Left kidney (tissue), 2 donors: ENCODE data around the gene DDIAS. TPM values are rescaled to one million over a fixed set of nuclear protein-coding genes. Genes with fewer than 3 reads are reported as not detected.
"Not testable (repeated sequence)": the region's sequence is repeated elsewhere in the genome, so short reads cannot be mapped to it uniquely, and the experiment has no call there.

Source experiments
- DNase-seq: peaks from one replicate; pipeline ENCODE4 v3.0.0-alpha.2; 2013
- polyA plus RNA-seq: library from polyadenylated mRNA; unstranded; fragments of 120-200 nt; gene quantifications from one replicate; pipeline ENCODE4 v1.2.1, GENCODE V29; 2013; ENCODE audit not compliant: insufficient read length

The DDIAS gene
- polyA plus RNA-seq, 1 donor, result 11.4 TPM

GRCh38 chr11:82920227-82920626 is 18.7 kb downstream of the DDIAS start:
- not testable (repeated sequence) for DNase-seq

- not testable (repeated sequence) for DNase-seq
Observed at GRCh38 chr11:82922396-82923173, 21.0 kb downstream of the DDIAS start.

- DNase-seq, result no peak
Observed at GRCh38 chr11:82924522-82925224, 23.1 kb downstream of the DDIAS start.

GRCh38 chr11:82927264-82927880 is 25.8 kb downstream of the DDIAS start:
- DNase-seq, result peak; percentile 35

- DNase-seq, result no peak
Observed at GRCh38 chr11:82929121-82929520, 27.6 kb downstream of the DDIAS start.

GRCh38 chr11:82930229-82930628 is 28.7 kb downstream of the DDIAS start:
- DNase-seq, result no peak

GRCh38 chr11:82930734-82931133 is 29.2 kb downstream of the DDIAS start:
- no peak for DNase-seq

GRCh38 chr11:82932564-82932963 is 31.0 kb downstream of the DDIAS start:
- DNase-seq, result no peak

- no peak for DNase-seq
Observed at GRCh38 chr11:82936261-82936660, 34.7 kb downstream of the DDIAS start.

GRCh38 chr11:82937554-82937953 is 36.0 kb downstream of the DDIAS start:
- no peak for DNase-seq

- no peak for DNase-seq
Observed at GRCh38 chr11:82939456-82939855, 37.9 kb downstream of the DDIAS start.

- no peak for DNase-seq
Observed at GRCh38 chr11:82942376-82942775, 40.8 kb downstream of the DDIAS start.

- not testable (repeated sequence) for DNase-seq
Observed at GRCh38 chr11:82943430-82943829, 41.9 kb downstream of the DDIAS start.

GRCh38 chr11:82944198-82944597 is 42.7 kb downstream of the DDIAS start:
- DNase-seq, result no peak

- DNase-seq, result not testable (repeated sequence)
Observed at GRCh38 chr11:82945041-82945440, 43.5 kb downstream of the DDIAS start.

- DNase-seq, result no peak
Observed at GRCh38 chr11:82945682-82946081, 44.1 kb downstream of the DDIAS start.

- no peak for DNase-seq
Observed at GRCh38 chr11:82949352-82949751, 47.8 kb downstream of the DDIAS start.

- not testable (repeated sequence) for DNase-seq
Observed at GRCh38 chr11:82950502-82950901, 49.0 kb downstream of the DDIAS start.

- DNase-seq, result not testable (repeated sequence)
Observed at GRCh38 chr11:82955736-82956453, 54.4 kb downstream of the DDIAS start.

- DNase-seq, result no peak
Observed at GRCh38 chr11:82959987-82960778, 58.6 kb downstream of the DDIAS start.

GRCh38 chr11:82960779-82961143 is 59.2 kb downstream of the DDIAS start:
- DNase-seq, result no peak

- DNase-seq, result not testable (repeated sequence)
Observed at GRCh38 chr11:82962021-82962420, 60.5 kb downstream of the DDIAS start.
